Ovary (tissue), 9 donors: ENCODE results near the gene CEBPG. TPM values are rescaled to one million over a fixed set of nuclear protein-coding genes. Genes with fewer than 3 reads are reported as not detected.

Experiments
- DNase-seq, 5 donors: peaks; one replicate each; pipeline ENCODE4 v3.0.0-alpha.2; 2019 to 2020
- H3K27ac ChIP-seq, 2 donors: fragments of 200-600 bp; one replicate each; pipeline versions ENCODE4 v1.5.1 to v1.8.0; 2019 to 2022
- H3K27me3 ChIP-seq: fragments of 200-600 bp; one replicate; pipeline ENCODE4 v1.8.0; 2022
- H3K36me3 ChIP-seq: fragments of 200-600 bp; sonication (generic); one replicate; pipeline ENCODE4 v1.5.1; 2019
- H3K4me1 ChIP-seq: one replicate; pipeline ENCODE4 v1.8.1; 2013; ENCODE audit warnings: mild to moderate bottlenecking, moderate library complexity; ENCODE audit not compliant: insufficient read depth
- H3K4me3 ChIP-seq: fragments of 200-600 bp; sonication (generic); one replicate; pipeline ENCODE4 v1.5.1; 2017
- H3K9me3 ChIP-seq, 2 donors: fragments of 200-600 bp in 1 of 2; sonication (generic) in 1 of 2; one replicate each; pipeline versions ENCODE4 v1.5.1 to v1.8.1; 2013 to 2019; ENCODE audit warnings: mild to moderate bottlenecking in 1 of 2, moderate library complexity in 1 of 2
- EP300 ChIP-seq: sonication (generic); formaldehyde crosslinking; IDR thresholded peaks from one replicate; pipeline ENCODE4 v1.6.1; 2017; ENCODE audit warnings: antibody characterized with exemption
- POLR2A ChIP-seq: fragments of 450-650 bp; IDR thresholded peaks from one replicate; pipeline ENCODE4 v1.6.1; 2017; ENCODE audit warnings: antibody characterized with exemption, mild to moderate bottlenecking, moderate library complexity
- WGBS, 3 donors: extraction: QIAGEN DNeasy Blood & Tissue Kit in 1 of 3; methylation state at CpG; one replicate each; pipeline versions ENCODE4 v1.1.5 to v1.1.7; 2013 to 2017; 5-methylcytosine and 5-hydroxymethylcytosine counted together
- intact Hi-C, 4 donors: fragments of 100-400 bp; cut with DNase I; formaldehyde crosslinking; loops; one replicate each; pipeline versions ENCODE4 v1.11.0 to v1.15.1; 2022 to 2023
- polyA plus RNA-seq, 2 donors: library from polyadenylated mRNA; stranded (reverse); fragments of 200-250 nt in 1 of 2; fragments of 350-450 nt in 1 of 2; fragmentation: Illumina TruSeq in 1 of 2; extraction: RNeasy Lipid Tissue Mini Kit (QIAGEN cat#74804) in 1 of 2; gene quantifications; one replicate each; pipeline ENCODE4 v1.2.3, GENCODE V29; 2013 to 2014
- total RNA-seq, 7 donors: library from RNA; depleted of rRNA in 2 of 7; stranded (reverse); fragments of >200 nt in 2 of 7; fragmentation: NEBNext Ultra II Directional in 3 of 7; extraction: Animal tissue kit (Norgen Biotek cat#: 25700) in 3 of 7; gene quantifications; one replicate each; pipeline versions ENCODE4 v1.1.0 to v1.2.4, GENCODE V29; 2016 to 2023
- TF ChIP-seq, protein P1 (sequence below), 3 donors: fragments of 450-650 bp in 2 of 3; fragments of 200-600 bp in 1 of 3; IDR thresholded peaks; one replicate each; pipeline versions ENCODE4 v1.5.1 to v1.8.0; 2016 to 2022; ENCODE audit warnings: antibody characterized with exemption in 3 of 3, mild to moderate bottlenecking in 1 of 3
- donor health status: DM: no; HTN: no; CAD: no; lungs with moderate emphysema.
- donor health status: DM: no; HTN: no; CAD: no.
- donor health status: Bipolar disorder and iron deficiency.
- donor health status: DM: yes; HTN: yes; CAD: no.
- donor health status: DM: no; HTN: no; CAD: no.
- donor health status: DM: yes; HTN: yes; CAD: no.

The CEBPG gene
- total and polyA plus RNA-seq, 9 donors, result 5.6 to 54.6 (median 12.0) TPM

DNA sequence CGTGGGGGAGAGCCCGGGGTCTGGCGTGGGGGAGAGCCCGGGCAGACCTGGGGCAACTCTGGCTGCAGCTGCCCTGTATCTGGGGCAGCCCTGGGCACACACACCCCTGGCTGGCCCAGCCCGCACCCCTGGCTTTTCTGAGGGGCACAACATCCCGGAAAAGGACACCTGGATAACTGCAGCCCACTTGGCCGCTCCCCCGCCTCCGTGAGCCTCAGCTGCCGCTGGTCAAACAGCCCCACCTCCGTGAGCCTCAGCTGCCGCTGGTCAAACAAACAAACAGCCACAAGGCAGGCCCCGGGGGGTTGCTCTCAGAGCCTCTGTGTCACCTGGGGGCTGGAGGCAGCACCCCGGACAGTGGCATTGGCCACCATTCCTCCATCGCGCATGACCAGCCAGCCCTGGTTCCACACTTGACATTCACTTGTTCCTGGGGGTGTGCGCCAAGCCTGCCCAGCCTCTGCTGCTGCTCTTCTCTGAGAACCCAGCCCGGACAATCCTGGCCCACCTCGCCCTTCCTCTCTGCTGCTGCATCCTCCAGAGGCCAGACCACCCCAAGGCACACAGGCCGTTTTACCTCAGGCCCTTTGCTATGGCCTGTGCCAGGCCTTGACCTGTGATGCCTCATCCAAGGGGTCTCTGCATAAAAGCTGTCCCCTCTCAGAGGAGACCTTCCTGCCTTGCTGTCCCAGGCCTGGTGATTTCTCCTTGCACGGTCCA lies 19.9 kb downstream of the CEBPG start:
- TF ChIP-seq, protein P1, sequence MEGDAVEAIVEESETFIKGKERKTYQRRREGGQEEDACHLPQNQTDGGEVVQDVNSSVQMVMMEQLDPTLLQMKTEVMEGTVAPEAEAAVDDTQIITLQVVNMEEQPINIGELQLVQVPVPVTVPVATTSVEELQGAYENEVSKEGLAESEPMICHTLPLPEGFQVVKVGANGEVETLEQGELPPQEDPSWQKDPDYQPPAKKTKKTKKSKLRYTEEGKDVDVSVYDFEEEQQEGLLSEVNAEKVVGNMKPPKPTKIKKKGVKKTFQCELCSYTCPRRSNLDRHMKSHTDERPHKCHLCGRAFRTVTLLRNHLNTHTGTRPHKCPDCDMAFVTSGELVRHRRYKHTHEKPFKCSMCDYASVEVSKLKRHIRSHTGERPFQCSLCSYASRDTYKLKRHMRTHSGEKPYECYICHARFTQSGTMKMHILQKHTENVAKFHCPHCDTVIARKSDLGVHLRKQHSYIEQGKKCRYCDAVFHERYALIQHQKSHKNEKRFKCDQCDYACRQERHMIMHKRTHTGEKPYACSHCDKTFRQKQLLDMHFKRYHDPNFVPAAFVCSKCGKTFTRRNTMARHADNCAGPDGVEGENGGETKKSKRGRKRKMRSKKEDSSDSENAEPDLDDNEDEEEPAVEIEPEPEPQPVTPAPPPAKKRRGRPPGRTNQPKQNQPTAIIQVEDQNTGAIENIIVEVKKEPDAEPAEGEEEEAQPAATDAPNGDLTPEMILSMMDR (IDR thresholded peaks at IDR 0.05), result no peak
- TF ChIP-seq POLR2A (no peak), EP300 (no peak)
- peak in 4 of 5 donors; percentile 6 to 36 (median 16) for DNase-seq

DNA sequence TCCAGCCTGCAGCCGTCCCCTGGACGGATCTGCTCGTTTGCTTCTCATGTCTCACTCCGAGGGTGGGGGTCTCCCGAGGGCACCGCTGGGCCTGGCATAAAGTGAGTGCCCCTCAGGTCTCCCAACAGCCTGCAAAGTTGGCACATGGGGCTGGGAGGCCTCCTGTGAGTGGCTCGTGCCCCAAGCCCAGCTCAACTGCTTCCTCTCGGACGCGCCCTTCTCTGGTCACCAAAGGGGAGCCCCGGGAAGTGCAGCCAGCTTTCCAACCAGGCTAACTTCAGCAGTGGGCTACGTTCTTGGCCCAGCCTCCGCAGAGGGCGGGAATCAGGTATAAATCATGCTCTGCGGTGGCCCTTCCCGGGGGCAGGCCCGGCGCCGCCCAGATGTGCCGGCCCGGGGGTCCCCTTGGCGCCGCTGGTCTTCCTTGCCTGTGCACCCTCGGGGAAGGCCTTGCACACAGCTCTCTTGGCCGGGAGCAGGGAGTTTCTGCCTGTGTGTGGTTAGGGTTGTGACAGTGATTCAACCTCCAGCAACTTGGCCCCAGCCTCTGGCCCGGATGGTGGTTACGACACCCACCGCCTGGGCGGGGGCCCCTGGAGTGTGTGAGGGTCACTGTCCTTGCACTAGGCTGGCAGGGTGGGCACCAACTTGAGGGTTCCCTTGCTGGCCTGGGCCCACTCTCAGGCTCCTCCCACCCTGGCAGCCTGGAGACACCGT lies 20.7 kb downstream of the CEBPG start:
- no peak overlapping the region for H3K27ac ChIP-seq
- H3K36me3 ChIP-seq, result no peaks in the 10 kb centered on the region
- H3K4me1 ChIP-seq, result peaks cover 12% of the 10 kb centered on the region
- no peak overlapping the region for H3K4me3 ChIP-seq
- H3K9me3 ChIP-seq, result no peaks in the 10 kb centered on the region
- intact Hi-C loops, result loop anchor here in 1 of 4 donors (10.0 kb wide), 1 partner anchor 79 kb away; no protein-coding TSS in a partner anchor
- TF ChIP-seq POLR2A (no peak), EP300 (no peak)
- TF ChIP-seq, protein P1 (IDR thresholded peaks at IDR 0.05), result no peak
- H3K27me3 ChIP-seq, result no peaks in the 10 kb centered on the region
- DNase-seq, result peak in 3 of 5 donors; percentile 32 to 55 (median 45)
- 72 to 78% (median 76%) methylated on average over 30 of the region's 30 CpGs for WGBS, 3 donors

More for the DNA sequence above, 19.9 kb downstream of the CEBPG start:
- no peaks in the 10 kb centered on the region for H3K9me3 ChIP-seq
- 51 to 73% (median 66%) methylated on average over 21 of the region's 21 CpGs for WGBS, 3 donors
- no peaks in the 10 kb centered on the region for H3K27me3 ChIP-seq
- no peaks in the 10 kb centered on the region for H3K36me3 ChIP-seq
- intact Hi-C loops, result loop anchor here in 1 of 4 donors (10.0 kb wide), 1 partner anchor 79 kb away; no protein-coding TSS in a partner anchor
- H3K27ac ChIP-seq, result no peak overlapping the region
- no peak overlapping the region for H3K4me3 ChIP-seq
- peaks cover 12% of the 10 kb centered on the region for H3K4me1 ChIP-seq

DNA sequence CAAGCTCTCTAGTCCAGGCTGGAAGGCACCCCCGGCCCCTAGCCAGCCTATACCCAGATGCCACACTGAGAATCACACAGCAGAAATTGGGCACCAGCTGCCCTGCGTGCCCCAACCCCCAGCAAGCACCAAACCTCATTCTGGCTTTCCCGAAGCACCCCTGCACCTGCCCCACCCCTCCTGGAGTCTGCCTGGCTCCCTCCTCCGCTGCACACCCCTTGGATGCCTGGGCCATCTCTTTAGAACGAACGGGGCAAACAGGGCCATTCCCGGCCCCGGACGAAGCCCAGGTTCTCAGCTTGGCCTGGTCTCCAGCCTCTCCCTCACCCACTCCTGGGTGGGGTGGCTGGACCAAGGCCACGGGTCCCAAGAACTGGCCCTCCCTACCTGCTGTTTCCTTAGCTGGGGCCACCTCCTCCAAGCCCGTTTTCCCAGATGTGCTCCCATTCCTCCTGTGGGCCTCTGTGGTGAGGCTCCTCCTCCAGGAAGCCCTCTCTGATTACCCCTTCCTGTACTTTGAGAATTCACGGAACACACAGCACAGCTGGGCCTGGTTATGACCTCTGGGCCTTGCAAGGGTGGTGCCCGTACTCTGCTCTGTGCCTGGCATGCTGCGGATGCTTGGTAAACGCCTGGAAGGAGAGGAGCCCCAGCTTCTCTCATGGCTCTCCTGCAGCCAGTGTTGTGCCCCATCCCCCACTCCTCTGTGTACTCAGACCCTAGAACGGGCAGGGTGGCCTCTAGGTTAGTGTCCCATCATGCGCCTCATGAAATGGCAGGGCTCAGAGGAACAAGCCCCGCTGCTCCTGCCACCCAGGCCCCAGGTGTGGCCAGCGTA lies 21.4 kb downstream of the CEBPG start:
- 75 to 80% (median 79%) methylated on average over 16 to 19 of the region's 19 CpGs for WGBS, 3 donors
- Histone ChIP-seq H3K4me1 (peaks cover 12% of the 10 kb centered on the region), H3K27ac (no peak overlapping the region), H3K9me3 (no peaks in the 10 kb centered on the region), H3K4me3 (no peak overlapping the region), H3K27me3 (no peaks in the 10 kb centered on the region), H3K36me3 (no peaks in the 10 kb centered on the region)
- DNase-seq, result peak in 3 of 5 donors; percentile 15 to 29 (median 16)
- intact Hi-C loops, result loop anchor here in 1 of 4 donors (10.0 kb wide), 1 partner anchor 80 kb away; no protein-coding TSS in a partner anchor
- TF ChIP-seq, protein P1 (IDR thresholded peaks at IDR 0.05), result no peak
- no peak for TF ChIP-seq POLR2A
- TF ChIP-seq EP300, result no peak
